Measurements from ENCODE around the gene AP3B2. TPM values are rescaled to one million over a fixed set of nuclear protein-coding genes. Genes with fewer than 3 reads are reported as not detected.
"Not testable (repeated sequence)": the region's sequence is repeated elsewhere in the genome, so short reads cannot be mapped to it uniquely, and the experiment has no call there.

Gene AP3B2
- total RNA-seq, 1 experiment from 2014 or later, result not detected

GRCh38 chr15:82644967-82645852 is 64.5 kb downstream of the AP3B2 start:
- H4K20me1 ChIP-seq (ENCODE audit: insufficient read depth, low read depth, low read length); H3K9me3 ChIP-seq (ENCODE audit: low read length); H3K27me3 ChIP-seq (ENCODE audit: low read length); H2AFZ ChIP-seq (ENCODE audit: low read length); H3K4me3 ChIP-seq (ENCODE audit: low read length); H3K36me3 ChIP-seq (ENCODE audit: insufficient read depth, low read length); H3K9ac ChIP-seq (ENCODE audit: low read length); H3K4me2 ChIP-seq (ENCODE audit: low read depth, low read length, poor library complexity, severe bottlenecking); H3K27ac ChIP-seq (ENCODE audit: low read length); DNase-seq; H3K9me2 ChIP-seq (replicated peaks; ENCODE audit: insufficient read depth, low read length); H3K79me2 ChIP-seq (ENCODE audit: low read length): not testable (repeated sequence)
- peaks cover 28% of the 10 kb centered on the region for H3K4me1 ChIP-seq (ENCODE audit: low read length)

- Histone ChIP-seq H4K20me1 (ENCODE audit: insufficient read depth, low read depth, low read length) (no peaks in the 10 kb centered on the region), H3K4me3 (ENCODE audit: low read length) (no peak overlapping the region), H3K27ac (ENCODE audit: low read length) (no peak overlapping the region), H2AFZ (ENCODE audit: low read length) (no peak overlapping the region), H3K27me3 (ENCODE audit: low read length) (no peaks in the 10 kb centered on the region; the same call in 1 of the 2 replicates), H3K9me3 (ENCODE audit: low read length) (no peaks in the 10 kb centered on the region), H3K4me2 (ENCODE audit: low read depth, low read length, poor library complexity, severe bottlenecking) (no peak overlapping the region), H3K4me1 (ENCODE audit: low read length) (peaks cover 16% of the 10 kb centered on the region), H3K9me2 (replicated peaks; ENCODE audit: insufficient read depth, low read length) (no peaks in the 10 kb centered on the region), H3K9ac (ENCODE audit: low read length) (no peak overlapping the region), H3K79me2 (ENCODE audit: low read length) (no peaks in the 10 kb centered on the region), H3K36me3 (ENCODE audit: insufficient read depth, low read length) (no peaks in the 10 kb centered on the region)
- no peak for DNase-seq
Observed at GRCh38 chr15:82643992-82644391, 65.7 kb downstream of the AP3B2 start.

- H3K9ac ChIP-seq (ENCODE audit: low read length), result no peak overlapping the region
- no peak overlapping the region for H3K4me3 ChIP-seq (ENCODE audit: low read length)
- H4K20me1 ChIP-seq (ENCODE audit: insufficient read depth, low read depth, low read length), result no peaks in the 10 kb centered on the region
- DNase-seq, result no peak
- H3K9me3 ChIP-seq (ENCODE audit: low read length), result no peaks in the 10 kb centered on the region
- H3K27me3 ChIP-seq (ENCODE audit: low read length), result no peaks in the 10 kb centered on the region; the same call in 1 of the 2 replicates
- H3K27ac ChIP-seq (ENCODE audit: low read length), result no peak overlapping the region
- no peaks in the 10 kb centered on the region for H3K9me2 ChIP-seq (replicated peaks; ENCODE audit: insufficient read depth, low read length)
- H3K36me3 ChIP-seq (ENCODE audit: insufficient read depth, low read length), result no peaks in the 10 kb centered on the region
- H3K79me2 ChIP-seq (ENCODE audit: low read length), result no peaks in the 10 kb centered on the region
- H3K4me2 ChIP-seq (ENCODE audit: low read depth, low read length, poor library complexity, severe bottlenecking), result no peak overlapping the region
- H3K4me1 ChIP-seq (ENCODE audit: low read length), result peaks cover 9% of the 10 kb centered on the region
- H2AFZ ChIP-seq (ENCODE audit: low read length), result no peak overlapping the region
Observed at GRCh38 chr15:82642656-82643055, 67.0 kb downstream of the AP3B2 start.

GRCh38 chr15:82641129-82641798 is 68.4 kb downstream of the AP3B2 start:
- H3K4me1 ChIP-seq (ENCODE audit: low read length), result peaks cover 9% of the 10 kb centered on the region
- H3K9ac ChIP-seq (ENCODE audit: low read length), result no peak overlapping the region
- no peak overlapping the region for H3K4me2 ChIP-seq (ENCODE audit: low read depth, low read length, poor library complexity, severe bottlenecking)
- no peak for DNase-seq
- no peaks in the 10 kb centered on the region; the same call in 1 of the 2 replicates for H3K27me3 ChIP-seq (ENCODE audit: low read length)
- H3K79me2 ChIP-seq (ENCODE audit: low read length), result no peaks in the 10 kb centered on the region
- no peaks in the 10 kb centered on the region for H3K9me3 ChIP-seq (ENCODE audit: low read length)
- no peaks in the 10 kb centered on the region for H3K36me3 ChIP-seq (ENCODE audit: insufficient read depth, low read length)
- H3K27ac ChIP-seq (ENCODE audit: low read length), result no peak overlapping the region
- no peaks in the 10 kb centered on the region for H3K9me2 ChIP-seq (replicated peaks; ENCODE audit: insufficient read depth, low read length)
- no peak overlapping the region for H2AFZ ChIP-seq (ENCODE audit: low read length)
- no peak overlapping the region for H3K4me3 ChIP-seq (ENCODE audit: low read length)
- no peaks in the 10 kb centered on the region for H4K20me1 ChIP-seq (ENCODE audit: insufficient read depth, low read depth, low read length)

GRCh38 chr15:82640672-82641071 is 69.0 kb downstream of the AP3B2 start:
- DNase-seq, result no peak
- Histone ChIP-seq H3K36me3 (ENCODE audit: insufficient read depth, low read length) (no peaks in the 10 kb centered on the region), H3K4me1 (ENCODE audit: low read length) (peaks cover 9% of the 10 kb centered on the region), H3K9me2 (replicated peaks; ENCODE audit: insufficient read depth, low read length) (no peaks in the 10 kb centered on the region), H3K27me3 (ENCODE audit: low read length) (no peaks in the 10 kb centered on the region; the same call in 1 of the 2 replicates), H4K20me1 (ENCODE audit: insufficient read depth, low read depth, low read length) (no peaks in the 10 kb centered on the region), H3K4me3 (ENCODE audit: low read length) (no peak overlapping the region), H2AFZ (ENCODE audit: low read length) (no peak overlapping the region), H3K79me2 (ENCODE audit: low read length) (no peaks in the 10 kb centered on the region), H3K27ac (ENCODE audit: low read length) (no peak overlapping the region), H3K9me3 (ENCODE audit: low read length) (no peaks in the 10 kb centered on the region), H3K9ac (ENCODE audit: low read length) (no peak overlapping the region), H3K4me2 (ENCODE audit: low read depth, low read length, poor library complexity, severe bottlenecking) (no peak overlapping the region)

- Histone ChIP-seq H2AFZ (ENCODE audit: low read length) (no peak overlapping the region), H3K27ac (ENCODE audit: low read length) (no peak overlapping the region), H3K27me3 (ENCODE audit: low read length) (no peaks in the 10 kb centered on the region), H3K4me3 (ENCODE audit: low read length) (no peak overlapping the region), H3K36me3 (ENCODE audit: insufficient read depth, low read length) (no peaks in the 10 kb centered on the region), H3K4me1 (ENCODE audit: low read length) (no peaks in the 10 kb centered on the region), H3K9me2 (replicated peaks; ENCODE audit: insufficient read depth, low read length) (no peaks in the 10 kb centered on the region), H4K20me1 (ENCODE audit: insufficient read depth, low read depth, low read length) (no peaks in the 10 kb centered on the region), H3K9me3 (ENCODE audit: low read length) (no peaks in the 10 kb centered on the region), H3K79me2 (ENCODE audit: low read length) (no peaks in the 10 kb centered on the region), H3K4me2 (ENCODE audit: low read depth, low read length, poor library complexity, severe bottlenecking) (no peak overlapping the region), H3K9ac (ENCODE audit: low read length) (no peak overlapping the region)
- no peak for DNase-seq
Observed at GRCh38 chr15:82635798-82636197, 73.9 kb downstream of the AP3B2 start.

- H3K4me3 ChIP-seq (ENCODE audit: low read length), result no peak overlapping the region
- H3K4me1 ChIP-seq (ENCODE audit: low read length), result no peaks in the 10 kb centered on the region
- no peaks in the 10 kb centered on the region for H4K20me1 ChIP-seq (ENCODE audit: insufficient read depth, low read depth, low read length)
- H3K27ac ChIP-seq (ENCODE audit: low read length), result no peak overlapping the region
- no peaks in the 10 kb centered on the region for H3K9me3 ChIP-seq (ENCODE audit: low read length)
- no peaks in the 10 kb centered on the region for H3K36me3 ChIP-seq (ENCODE audit: insufficient read depth, low read length)
- no peak overlapping the region for H3K9ac ChIP-seq (ENCODE audit: low read length)
- no peaks in the 10 kb centered on the region for H3K79me2 ChIP-seq (ENCODE audit: low read length)
- H3K27me3 ChIP-seq (ENCODE audit: low read length), result no peaks in the 10 kb centered on the region
- no peaks in the 10 kb centered on the region for H3K9me2 ChIP-seq (replicated peaks; ENCODE audit: insufficient read depth, low read length)
- no peak overlapping the region for H2AFZ ChIP-seq (ENCODE audit: low read length)
- H3K4me2 ChIP-seq (ENCODE audit: low read depth, low read length, poor library complexity, severe bottlenecking), result no peak overlapping the region
- no peak for DNase-seq
Observed at GRCh38 chr15:82630033-82630432, 79.6 kb downstream of the AP3B2 start.

GRCh38 chr15:82625136-82625535 is 84.5 kb downstream of the AP3B2 start:
- Histone ChIP-seq H3K4me1 (ENCODE audit: low read length) (no peaks in the 10 kb centered on the region), H3K4me3 (ENCODE audit: low read length) (no peak overlapping the region), H3K9me2 (replicated peaks; ENCODE audit: insufficient read depth, low read length) (no peaks in the 10 kb centered on the region), H4K20me1 (ENCODE audit: insufficient read depth, low read depth, low read length) (no peaks in the 10 kb centered on the region), H3K4me2 (ENCODE audit: low read depth, low read length, poor library complexity, severe bottlenecking) (no peak overlapping the region), H3K9ac (ENCODE audit: low read length) (no peak overlapping the region), H3K27ac (ENCODE audit: low read length) (no peak overlapping the region), H3K27me3 (ENCODE audit: low read length) (no peaks in the 10 kb centered on the region), H3K79me2 (ENCODE audit: low read length) (no peaks in the 10 kb centered on the region), H2AFZ (ENCODE audit: low read length) (no peak overlapping the region), H3K9me3 (ENCODE audit: low read length) (no peaks in the 10 kb centered on the region), H3K36me3 (ENCODE audit: insufficient read depth, low read length) (no peaks in the 10 kb centered on the region)
- DNase-seq, result no peak
